Left ventricle myocardium superior (tissue), 1 donor: ENCODE data around the gene SENP1. TPM values are rescaled to one million over a fixed set of nuclear protein-coding genes. Genes with fewer than 3 reads are reported as not detected.

Source experiments
- ATAC-seq: fragments of 200-7000 bp; cut with Tn5 transposase; one replicate; pipeline ENCODE4 v1.9.1; 2020; ENCODE audit warnings: mild to moderate bottlenecking, moderate library complexity
- DNase-seq: peaks from one replicate; pipeline ENCODE4 v3.0.0-alpha.2; 2020
- intact Hi-C: fragments of 100-400 bp; cut with micrococcal nuclease; formaldehyde crosslinking; loops from one replicate; pipeline ENCODE4 v1.11.0; 2022
- total RNA-seq: library from RNA; stranded (reverse); fragmentation: NEBNext Ultra II Directional; extraction: Animal tissue kit (Norgen Biotek cat#: 25700); gene quantifications from one replicate; pipeline ENCODE4 v1.2.1, GENCODE V29; 2021
- donor health status: DM: no; HTN: yes; CAD: no; lungs with severe emphysema.

SENP1 gene
- total RNA-seq, 1 donor from 2014 or later = 7.6 TPM

DNA sequence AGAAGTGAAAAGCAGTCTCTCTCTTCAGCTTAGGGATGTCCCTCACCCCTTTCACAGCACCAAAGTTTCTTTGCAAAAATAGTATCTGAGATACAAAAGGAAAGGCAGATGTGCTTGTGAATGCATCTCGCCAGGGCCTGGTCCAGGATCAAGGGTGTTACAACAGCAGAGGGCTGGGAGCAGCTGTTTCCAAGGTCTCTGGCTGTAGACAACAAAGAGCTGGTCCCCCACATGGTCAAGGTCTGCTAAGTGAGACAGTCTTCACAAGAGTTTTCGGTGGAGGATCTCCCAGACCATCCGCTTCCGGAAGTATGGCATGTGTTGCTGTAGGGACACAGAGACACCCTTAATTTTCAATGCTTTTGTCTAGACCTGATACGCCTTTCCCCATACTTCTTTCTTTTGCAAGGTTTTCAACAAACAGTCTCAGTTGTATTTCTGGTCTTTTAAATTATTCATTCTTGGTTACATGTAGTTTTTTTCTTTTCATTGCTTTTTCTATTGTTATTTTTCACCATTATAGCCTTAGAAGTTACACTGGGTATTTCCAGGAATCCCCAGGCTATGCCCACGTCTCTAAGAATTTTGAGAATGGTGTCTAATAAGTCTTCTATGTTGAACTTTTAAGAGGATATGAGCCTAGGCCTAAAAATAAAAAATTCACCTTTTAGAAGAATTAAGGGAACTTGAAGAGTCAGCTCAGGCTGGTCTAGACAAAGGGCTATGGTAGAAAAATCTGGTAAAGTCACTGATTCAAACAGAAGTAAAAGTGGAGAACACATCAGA, 60.6 kb downstream of the SENP1 start:
- intact Hi-C loops = no loop called here
- no peak for DNase-seq
- ATAC-seq = no peak

- intact Hi-C loops = no loop called here
- ATAC-seq (no peak), DNase-seq (no peak)
These were observed 61.5 kb downstream of the SENP1 start for GRCh38 chr12:48044396-48044795.

DNA sequence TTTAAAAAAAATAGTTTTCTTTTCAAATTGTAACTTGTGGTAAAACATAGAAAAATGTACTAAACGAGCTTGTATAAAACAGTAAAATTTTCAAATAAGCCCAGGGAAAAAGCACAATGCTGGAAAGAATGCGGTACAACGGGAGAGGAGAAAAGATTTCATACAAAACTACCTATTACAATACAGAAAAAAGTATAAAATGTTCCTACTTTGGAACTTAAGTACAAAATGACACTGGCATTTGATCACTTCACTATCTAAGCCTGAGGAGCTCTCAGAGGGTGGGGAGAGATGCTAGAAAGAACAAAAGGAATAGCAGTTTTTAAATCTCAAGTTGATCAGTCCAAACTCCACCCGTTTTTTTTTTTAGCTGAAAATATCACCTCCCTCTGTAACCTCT, 62.1 kb downstream of the SENP1 start:
- intact Hi-C loops = no loop called here
- no peak for ATAC-seq

GRCh38 chr12:48041591-48042423, 64.1 kb downstream of the SENP1 start:
- intact Hi-C loops = no loop called here
- no peak for ATAC-seq
- DNase-seq = no peak

More for the DNA sequence above, 62.1 kb downstream of the SENP1 start:
- DNase-seq = no peak

GRCh38 chr12:48040354-48040753, 65.5 kb downstream of the SENP1 start:
- intact Hi-C loops = no loop called here
- ATAC-seq (no peak), DNase-seq (no peak)

- intact Hi-C loops = no loop called here
- ATAC-seq (no peak), DNase-seq (no peak)
These were observed 66.7 kb downstream of the SENP1 start for GRCh38 chr12:48039151-48039550.

DNA sequence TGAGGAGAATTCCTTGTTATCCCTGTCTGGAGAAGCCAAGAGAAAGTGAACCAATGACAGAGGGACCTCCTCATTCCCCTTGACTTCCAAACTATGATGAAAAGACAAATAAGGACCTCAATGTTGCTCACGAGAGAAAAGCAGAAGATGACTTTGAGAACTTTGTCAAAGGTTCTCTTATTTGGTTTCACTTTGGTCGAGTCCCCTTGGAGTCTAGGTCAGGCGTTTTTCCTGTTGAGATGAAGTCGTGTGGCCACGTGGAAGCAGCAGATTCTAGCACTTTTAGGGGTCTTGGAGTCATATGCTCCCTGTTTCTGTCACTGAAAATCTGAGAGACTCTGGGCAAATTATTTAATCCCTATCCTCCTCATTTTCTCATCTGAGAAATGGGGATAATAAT, 67.8 kb downstream of the SENP1 start:
- DNase-seq = no peak
- intact Hi-C loops = no loop called here
- ATAC-seq = no peak

GRCh38 chr12:48037267-48037915, 68.5 kb downstream of the SENP1 start:
- no peak for ATAC-seq
- intact Hi-C loops = no loop called here
- no peak for DNase-seq

DNA sequence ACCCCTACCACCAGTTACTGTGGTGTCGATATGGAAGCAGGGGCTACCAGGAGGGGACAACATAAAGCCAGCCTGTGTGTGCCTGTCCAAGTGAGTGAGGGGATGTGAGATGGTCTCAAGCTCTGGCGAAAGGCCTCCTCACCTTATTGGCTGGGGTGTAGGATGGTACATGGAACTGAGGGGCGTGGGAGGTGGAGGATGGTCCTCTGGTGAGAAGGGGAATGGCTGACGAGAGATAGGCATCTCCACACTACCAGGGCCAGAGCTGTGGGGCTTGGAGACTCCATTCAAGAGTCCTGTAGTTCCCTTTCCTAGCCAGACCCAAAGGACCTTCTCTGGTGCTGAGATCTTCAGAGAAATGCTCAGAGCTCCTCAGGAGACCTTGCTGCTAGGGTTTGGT, 69.1 kb downstream of the SENP1 start:
- intact Hi-C loops = no loop called here
- ATAC-seq (no peak), DNase-seq (no peak)

- ATAC-seq = no peak
- no peak for DNase-seq
- intact Hi-C loops = no loop called here
These were observed 70.8 kb downstream of the SENP1 start for GRCh38 chr12:48034835-48035805.

- no peak for DNase-seq
- no peak for ATAC-seq
- intact Hi-C loops = no loop called here
These were observed 72.4 kb downstream of the SENP1 start for GRCh38 chr12:48033451-48033850.

- DNase-seq (no peak), ATAC-seq (no peak)
- intact Hi-C loops = no loop called here
These were observed 73.3 kb downstream of the SENP1 start for GRCh38 chr12:48032597-48032996.

DNA sequence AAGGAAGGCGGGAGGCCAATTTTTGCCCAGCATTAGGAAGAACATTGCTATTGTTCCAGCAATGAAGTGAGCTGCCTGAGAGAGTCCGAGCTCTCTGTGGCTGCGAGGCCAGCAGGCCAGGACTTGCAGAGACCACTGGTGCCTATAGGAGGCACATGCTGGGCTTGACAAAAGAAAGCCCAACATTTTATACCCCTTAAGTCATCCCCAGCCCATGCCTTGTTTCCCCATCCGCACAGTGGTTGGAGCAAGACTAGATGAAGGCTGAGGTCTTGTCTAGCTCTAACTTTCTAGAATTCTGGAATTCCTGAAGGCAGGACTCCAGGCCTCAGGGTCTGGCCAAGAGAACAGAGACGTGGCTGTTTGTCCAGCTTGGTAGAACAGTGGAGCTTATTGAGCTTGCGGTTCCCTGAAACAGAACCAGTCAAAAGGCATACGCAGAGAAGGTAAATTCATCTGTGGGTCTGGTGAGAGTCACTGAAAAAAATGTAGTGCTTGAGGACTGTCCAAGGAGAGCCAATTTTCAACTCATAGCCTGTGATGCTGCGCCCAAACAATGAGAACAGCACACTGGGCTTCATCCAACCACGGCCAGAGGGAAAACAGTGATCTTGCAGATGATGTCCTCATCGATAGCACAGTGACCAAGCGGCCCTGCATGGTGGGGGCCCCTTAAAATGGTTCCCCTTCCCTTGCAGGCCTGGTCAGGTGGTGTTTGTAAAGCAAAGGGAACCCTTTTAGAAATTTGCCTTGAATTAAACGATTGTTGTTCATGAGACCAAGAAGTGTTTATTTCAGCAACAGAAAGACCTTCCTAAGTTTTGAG, 74.5 kb downstream of the SENP1 start:
- intact Hi-C loops = no loop called here
- ATAC-seq = no peak
- DNase-seq = no peak

DNA sequence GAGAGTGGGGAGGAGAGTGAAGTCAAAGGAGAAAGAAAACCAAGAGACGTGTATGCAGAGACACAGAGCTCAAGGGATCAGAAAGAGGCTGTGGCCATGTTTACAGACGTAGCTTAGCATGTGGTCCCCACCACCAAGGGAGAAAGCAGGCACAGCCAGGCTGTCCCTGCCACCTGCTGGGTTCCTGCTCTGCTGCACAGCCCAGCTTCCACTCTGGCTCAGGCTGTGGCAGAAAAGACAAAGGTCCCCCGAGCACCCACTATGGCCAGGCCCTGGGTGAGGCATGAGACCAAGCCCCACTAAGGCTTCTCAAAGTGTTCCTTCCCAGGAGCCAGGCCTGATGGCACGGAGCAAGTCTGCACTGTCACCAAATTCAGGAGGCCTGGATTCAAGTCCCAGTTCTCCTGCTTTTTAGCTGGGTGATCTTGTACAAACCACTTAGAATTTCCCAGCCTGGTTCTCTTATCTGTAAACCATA, 75.7 kb downstream of the SENP1 start:
- ATAC-seq (peak; percentile 40), DNase-seq (no peak)
- intact Hi-C loops = no loop called here

GRCh38 chr12:48029491-48030172, 76.2 kb downstream of the SENP1 start:
- DNase-seq = no peak
- no peak for ATAC-seq
- intact Hi-C loops = no loop called here

DNA sequence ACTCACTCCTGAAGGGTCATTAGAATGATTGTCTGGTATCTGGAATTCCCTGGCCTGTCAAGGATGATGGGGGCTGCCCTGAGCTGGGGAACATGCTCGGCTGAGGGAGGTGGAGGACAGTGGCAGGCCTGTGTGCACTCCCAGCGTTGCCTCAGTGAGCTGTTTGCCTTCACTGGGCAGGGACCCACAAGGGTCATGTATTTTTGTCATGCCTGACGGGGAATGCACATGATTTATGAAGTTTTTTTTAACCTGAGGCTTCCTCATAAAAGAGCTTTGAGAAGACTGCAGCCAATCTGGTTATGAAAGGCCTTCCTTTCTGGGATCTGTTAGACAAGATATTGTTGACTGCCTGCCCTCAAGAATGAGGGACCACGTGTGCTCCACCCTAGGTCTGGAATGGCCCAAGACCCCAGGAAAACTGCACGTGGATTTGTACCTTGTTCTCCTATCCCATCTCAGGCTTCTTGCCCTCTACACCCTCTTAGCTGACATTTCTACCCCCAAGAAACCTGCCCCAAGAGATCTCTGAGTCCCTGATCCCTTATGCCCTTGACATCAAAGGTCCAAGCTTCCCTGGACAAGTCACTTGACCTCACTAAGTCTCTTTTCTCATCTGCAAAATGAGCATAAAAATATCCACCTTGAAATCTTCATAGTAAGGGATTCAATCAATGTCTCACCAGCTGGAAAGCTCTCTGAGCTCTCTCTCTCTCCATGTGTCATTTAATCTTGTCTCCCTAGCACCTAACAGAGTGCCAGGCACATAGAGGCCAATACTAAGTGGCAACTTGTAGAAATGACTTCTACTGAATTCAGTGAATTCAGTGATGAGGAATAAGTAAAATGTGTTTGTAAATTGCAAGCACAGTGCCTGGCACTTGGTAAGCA, 77.1 kb downstream of the SENP1 start:
- intact Hi-C loops = no loop called here
- DNase-seq = no peak
- no peak for ATAC-seq
